HCT116 (cell line): ENCODE measurements around the gene ZNF439. TPM values are rescaled to one million over a fixed set of nuclear protein-coding genes. Genes with fewer than 3 reads are reported as not detected.
"Not testable (repeated sequence)": the region's sequence is repeated elsewhere in the genome, so short reads cannot be mapped to it uniquely, and the experiment has no call there.

Experiments used
- ATAC-seq: fragments of 200-7000 bp; cut with Tn5 transposase; 2 replicates; pipeline ENCODE4 v1.9.1; 2020; ENCODE audit warnings: mild to moderate bottlenecking, moderate library complexity
- BruUV-seq: library from RNA; stranded (reverse); fragments of 400-500 nt; replicated peaks from 2 replicates; lab custom pipeline; 2021; lab: Mats Ljungman, UMichigan
- CTCF ChIA-PET: fragments of 300-600 bp; sonication (Branson Sonifier 250); formaldehyde crosslinking; loops from one replicate; lab custom pipeline; 2021; ENCODE audit warnings: antibody characterized with exemption; lab: Charles Lee
- POLR2A ChIA-PET: fragments of 300-600, 350-600 bp; sonication (Branson Sonifier 250); formaldehyde crosslinking; loops from one replicate; lab custom pipeline; 2021; ENCODE audit warnings: antibody characterized with exemption; lab: Charles Lee
- RAD21 ChIA-PET, 2 experiments: fragments of 300-600 bp; sonication (Branson Sonifier 250); formaldehyde crosslinking; loops; one replicate each; lab custom pipeline; 2023; ENCODE audit warnings: low total read pairs in 2 of 2; ENCODE audit not compliant: uncharacterized antibody in 2 of 2, unreplicated experiment in 2 of 2, low non-redundant PET in 1 of 2; lab: Charles Lee
- DNase-seq: peaks from one replicate; pipeline ENCODE4 v3.0.0-alpha.2; 2010; ENCODE audit warnings: low read depth, low spot score
- H2AFZ ChIP-seq: fragments of 200-600 bp; shearing (Covaris generic), sonication (generic); 2 replicates; pipeline ENCODE4 v1.6.1; 2017; ENCODE audit warnings: low read depth, mixed run types, mixed read lengths, antibody characterized with exemption, low read length; ENCODE audit not compliant: poor library complexity, severe bottlenecking
- H3K27ac ChIP-seq: 2 replicates; pipeline ENCODE4 v1.5.1; 2012; ENCODE audit warnings: low read depth, low read length
- H3K27me3 ChIP-seq: fragments of 200-600 bp; sonication (generic); 2 replicates; pipeline ENCODE4 v1.6.1; 2016; ENCODE audit warnings: mixed run types, low read length, mixed read lengths; ENCODE audit not compliant: insufficient read depth
- H3K36me3 ChIP-seq, 2 experiments: fragments of 200-500 bp in 1 of 2; fragments of 200-600 bp in 1 of 2; sonication (Bioruptor generic) in 1 of 2; sonication (generic) in 1 of 2; 2 replicates each; pipeline versions ENCODE4 v1.5.1 to v1.6.1; 2014 to 2016; ENCODE audit warnings: low read length in 2 of 2, inconsistent platforms in 1 of 2, mixed read lengths in 1 of 2, mixed run types in 1 of 2; ENCODE audit not compliant: insufficient read depth in 2 of 2, control insufficient read depth in 1 of 2
- H3K4me1 ChIP-seq, 2 experiments: fragments of 200-600 bp in 1 of 2; sonication (generic) in 1 of 2; 2 replicates each; pipeline versions ENCODE4 v1.5.1 to v1.6.1; 2012 to 2017; ENCODE audit warnings: low read length in 2 of 2, inconsistent platforms in 1 of 2, mild to moderate bottlenecking in 1 of 2, mixed read lengths in 1 of 2, mixed run types in 1 of 2, moderate library complexity in 1 of 2; ENCODE audit not compliant: insufficient read depth in 2 of 2, control insufficient read depth in 1 of 2
- H3K4me2 ChIP-seq: fragments of 200-600 bp; sonication (generic); 2 replicates; pipeline ENCODE4 v1.6.1; 2017; ENCODE audit warnings: mixed run types, low read length, mixed read lengths
- H3K4me3 ChIP-seq, 2 experiments: fragments of 200-600 bp in 1 of 2; sonication (generic) in 1 of 2; replicated peaks in 1 of 2; 2 replicates each; pipeline ENCODE4 v1.5.1; 2011 to 2016; ENCODE audit warnings: low read length in 2 of 2, control low read depth in 1 of 2, low read depth in 1 of 2, mild to moderate bottlenecking in 1 of 2, mixed read lengths in 1 of 2, mixed run types in 1 of 2
- H3K79me2 ChIP-seq: fragments of 200-600 bp; sonication (generic); 2 replicates; pipeline ENCODE4 v1.6.1; 2017; ENCODE audit warnings: mild to moderate bottlenecking, mixed run types, low read length, moderate library complexity, mixed read lengths; ENCODE audit not compliant: insufficient read depth
- H3K9ac ChIP-seq: fragments of 200-600 bp; sonication (generic); 2 replicates; pipeline ENCODE4 v1.6.1; 2016; ENCODE audit warnings: low read length, mixed read lengths
- H3K9me2 ChIP-seq: fragments of 200-600 bp; sonication (generic), shearing (Covaris generic); 2 replicates; pipeline ENCODE4 v1.6.1; 2017; ENCODE audit warnings: mixed run types, mild to moderate bottlenecking, moderate library complexity; ENCODE audit not compliant: insufficient read depth
- H3K9me3 ChIP-seq, 2 experiments: fragments of 200-500 bp in 1 of 2; fragments of 200-600 bp in 1 of 2; sonication (Bioruptor generic) in 1 of 2; sonication (generic) in 1 of 2; 2 replicates each; pipeline ENCODE4 v1.6.1; 2014 to 2017; ENCODE audit warnings: low read length in 2 of 2, mixed read lengths in 2 of 2, inconsistent platforms in 1 of 2, low read depth in 1 of 2, mild to moderate bottlenecking in 1 of 2, mixed run types in 1 of 2, moderate library complexity in 1 of 2; ENCODE audit not compliant: control insufficient read depth in 1 of 2, insufficient read depth in 1 of 2
- H4K20me1 ChIP-seq: fragments of 200-600 bp; sonication (generic), shearing (Covaris generic); 2 replicates; pipeline ENCODE4 v1.6.1; 2017; ENCODE audit warnings: mixed run types, mild to moderate bottlenecking, moderate library complexity; ENCODE audit not compliant: insufficient read depth
- EZH2 ChIP-seq: fragments of 200-600 bp; sonication (generic); IDR thresholded peaks from 2 replicates; pipeline ENCODE4 v1.6.1; 2017; ENCODE audit warnings: antibody characterized with exemption, mixed run types
- intact Hi-C: fragments of 100-400 bp; cut with micrococcal nuclease; formaldehyde crosslinking; loops from 2 replicates; pipeline ENCODE4 v1.10.0; 2022
- total RNA-seq: library from RNA; stranded (reverse); gene quantifications from one replicate; pipeline ENCODE4 v1.2.1, GENCODE V29; 2021; ENCODE audit not compliant: unreplicated experiment
- TF ChIP-seq, protein P1 (sequence below): IDR thresholded peaks from 2 replicates; pipeline ENCODE4 v1.6.1; 2011; ENCODE audit warnings: mild to moderate bottlenecking, low read length, moderate library complexity; ENCODE audit not compliant: insufficient replicate concordance; ENCODE audit errors: extremely low read depth

Gene ZNF439
- total RNA-seq, 1 experiment from 2014 or later = not detected

DNA sequence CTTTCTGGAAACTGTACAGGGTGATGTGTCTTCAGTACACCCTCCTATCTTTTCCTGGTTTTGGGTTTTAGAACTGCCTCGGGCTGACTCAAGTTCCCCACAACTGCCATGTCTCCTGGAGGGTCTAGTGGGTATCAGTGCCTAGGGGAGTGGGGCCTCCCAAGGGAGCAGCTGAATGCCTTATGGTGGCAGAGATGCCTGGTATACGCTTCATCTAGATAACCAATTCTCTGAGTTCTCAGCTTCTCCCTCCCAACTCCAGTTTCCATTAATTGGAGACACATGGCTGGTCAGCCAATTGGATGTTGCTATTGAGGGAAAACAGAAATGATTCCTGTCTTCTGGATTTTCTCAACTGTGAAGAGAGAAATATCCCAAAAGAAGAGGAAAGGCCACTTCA, 12.8 kb downstream of the ZNF439 start:
- BruUV-seq = no TSS peak
- no peak for TF ChIP-seq EZH2
- TF ChIP-seq, protein P1, sequence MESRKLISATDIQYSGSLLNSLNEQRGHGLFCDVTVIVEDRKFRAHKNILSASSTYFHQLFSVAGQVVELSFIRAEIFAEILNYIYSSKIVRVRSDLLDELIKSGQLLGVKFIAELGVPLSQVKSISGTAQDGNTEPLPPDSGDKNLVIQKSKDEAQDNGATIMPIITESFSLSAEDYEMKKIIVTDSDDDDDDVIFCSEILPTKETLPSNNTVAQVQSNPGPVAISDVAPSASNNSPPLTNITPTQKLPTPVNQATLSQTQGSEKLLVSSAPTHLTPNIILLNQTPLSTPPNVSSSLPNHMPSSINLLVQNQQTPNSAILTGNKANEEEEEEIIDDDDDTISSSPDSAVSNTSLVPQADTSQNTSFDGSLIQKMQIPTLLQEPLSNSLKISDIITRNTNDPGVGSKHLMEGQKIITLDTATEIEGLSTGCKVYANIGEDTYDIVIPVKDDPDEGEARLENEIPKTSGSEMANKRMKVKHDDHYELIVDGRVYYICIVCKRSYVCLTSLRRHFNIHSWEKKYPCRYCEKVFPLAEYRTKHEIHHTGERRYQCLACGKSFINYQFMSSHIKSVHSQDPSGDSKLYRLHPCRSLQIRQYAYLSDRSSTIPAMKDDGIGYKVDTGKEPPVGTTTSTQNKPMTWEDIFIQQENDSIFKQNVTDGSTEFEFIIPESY = no peak
- TF ChIP-seq, all 23 proteins: peak for 0
- no peaks in the 10 kb centered on the region for H3K4me1 ChIP-seq
- intact Hi-C loops = no loop called here
- H3K79me2 ChIP-seq = no peaks in the 10 kb centered on the region
- no peak overlapping the region for H3K4me3 ChIP-seq
- ChIA-PET POLR2A (no interaction called here), RAD21 (no interaction called here), CTCF (no interaction called here)
- H3K9ac ChIP-seq = no peak overlapping the region
- H2AFZ ChIP-seq = no peak overlapping the region
- H4K20me1 ChIP-seq = no peaks in the 10 kb centered on the region
- no peak overlapping the region for H3K4me2 ChIP-seq
- ATAC-seq (no peak), DNase-seq (no peak)
- no peaks in the 10 kb centered on the region for H3K36me3 ChIP-seq
- H3K27ac ChIP-seq = no peak overlapping the region
- H3K27me3 ChIP-seq = no peaks in the 10 kb centered on the region
- no peaks in the 10 kb centered on the region for H3K9me2 ChIP-seq
- H3K9me3 ChIP-seq = peaks cover 0 to 9% of the 10 kb centered on the region in 2 experiments; a peak in 2 of 4 replicates

DNA sequence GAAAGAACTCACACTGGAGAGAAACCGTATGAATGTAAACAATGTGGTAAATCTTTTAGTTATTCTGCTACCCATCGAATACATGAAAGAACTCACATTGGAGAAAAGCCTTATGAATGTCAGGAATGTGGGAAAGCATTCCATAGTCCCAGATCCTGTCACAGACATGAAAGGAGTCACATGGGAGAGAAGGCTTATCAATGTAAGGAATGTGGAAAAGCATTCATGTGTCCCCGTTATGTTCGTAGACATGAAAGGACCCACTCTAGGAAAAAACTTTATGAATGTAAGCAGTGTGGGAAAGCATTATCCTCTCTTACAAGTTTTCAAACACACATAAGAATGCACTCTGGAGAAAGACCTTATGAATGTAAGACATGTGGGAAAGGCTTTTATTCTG, 19.2 kb downstream of the ZNF439 start:
- H3K9me2 ChIP-seq, intact Hi-C loops, H3K27ac ChIP-seq, DNase-seq, H4K20me1 ChIP-seq, RAD21 ChIA-PET, H3K9ac ChIP-seq, H3K79me2 ChIP-seq, POLR2A ChIA-PET, H3K27me3 ChIP-seq, H3K4me1 ChIP-seq, ATAC-seq, CTCF ChIA-PET, BruUV-seq, H3K4me2 ChIP-seq, H3K36me3 ChIP-seq, H2AFZ ChIP-seq, H3K4me3 ChIP-seq: not testable (repeated sequence)
- H3K9me3 ChIP-seq = peaks cover 9 to 27% of the 10 kb centered on the region in 2 experiments; a peak in 3 of 4 replicates
